GM23338 (cell line): ENCODE measurements around the gene TRAPPC4. TPM values are rescaled to one million over a fixed set of nuclear protein-coding genes. Genes with fewer than 3 reads are reported as not detected.

Experiments used
- ATAC-seq: fragments of 200-7000 bp; cut with Tn5 transposase; 3 replicates; pipeline ENCODE4 v1.9.1; 2020
- DNase-seq: peaks from one replicate; pipeline ENCODE4 v3.0.0-alpha.2; 2015; ENCODE audit warnings: low spot score
- H2AFZ ChIP-seq: fragments of 200-600 bp; sonication (generic); 2 replicates; pipeline ENCODE4 v1.8.0; 2016; ENCODE audit warnings: antibody characterized with exemption, mild to moderate bottlenecking, moderate library complexity
- H3F3A ChIP-seq: fragments of 200-600 bp; sonication (generic); replicated peaks from 2 replicates; pipeline ENCODE4 v1.8.0; 2017; ENCODE audit warnings: antibody characterized with exemption, mixed run types, low read depth
- H3K27ac ChIP-seq: fragments of 200-600 bp; sonication (generic); 2 replicates; pipeline ENCODE4 v1.6.1; 2016; ENCODE audit warnings: low read depth
- H3K27me3 ChIP-seq: fragments of 200-600 bp; sonication (generic); 2 replicates; pipeline ENCODE4 v1.8.0; 2016; ENCODE audit warnings: mild to moderate bottlenecking, mixed run types, moderate library complexity; ENCODE audit not compliant: insufficient read depth
- H3K36me3 ChIP-seq: fragments of 200-600 bp; sonication (generic); 2 replicates; pipeline ENCODE4 v1.8.0; 2016; ENCODE audit warnings: mild to moderate bottlenecking; ENCODE audit not compliant: insufficient read depth
- H3K4me1 ChIP-seq: fragments of 200-600 bp; sonication (generic); 2 replicates; pipeline ENCODE4 v1.8.0; 2016; ENCODE audit warnings: mild to moderate bottlenecking, moderate library complexity; ENCODE audit not compliant: insufficient read depth
- H3K4me2 ChIP-seq: fragments of 200-600 bp; sonication (generic); 2 replicates; pipeline ENCODE4 v1.7.1; 2017; ENCODE audit warnings: mixed run types
- H3K4me3 ChIP-seq: fragments of 200-600 bp; sonication (generic); 2 replicates; pipeline ENCODE4 v1.6.1; 2016; ENCODE audit warnings: mixed run types
- H3K79me2 ChIP-seq: fragments of 200-600 bp; sonication (generic); replicated peaks from 2 replicates; pipeline ENCODE4 v1.8.0; 2017; ENCODE audit warnings: mild to moderate bottlenecking; ENCODE audit not compliant: insufficient read depth
- H3K9me2 ChIP-seq: fragments of 200-600 bp; sonication (generic); 2 replicates; pipeline ENCODE4 v1.8.0; 2017; ENCODE audit not compliant: insufficient read depth
- H4K20me1 ChIP-seq: fragments of 200-600 bp; sonication (generic); replicated peaks from 2 replicates; pipeline ENCODE4 v1.8.0; 2017; ENCODE audit warnings: mild to moderate bottlenecking; ENCODE audit not compliant: insufficient read depth
- H3K27ac Mint-ChIP-seq: 2 replicates; pipeline ENCODE4 v1.8.0; 2020; ENCODE audit warnings: inconsistent platforms, mild to moderate bottlenecking, moderate library complexity, mixed read lengths
- H3K27me3 Mint-ChIP-seq: 3 replicates; pipeline ENCODE4 v1.8.0; 2022; ENCODE audit warnings: low read depth, mild to moderate bottlenecking, moderate library complexity, mixed read lengths, inconsistent platforms; ENCODE audit not compliant: insufficient read depth, poor library complexity
- H3K36me3 Mint-ChIP-seq: 3 replicates; pipeline ENCODE4 v1.8.0; 2021; ENCODE audit warnings: low read depth, mild to moderate bottlenecking, inconsistent platforms, moderate library complexity, mixed read lengths
- H3K4me1 Mint-ChIP-seq: 3 replicates; pipeline ENCODE4 v1.8.0; 2020; ENCODE audit warnings: mild to moderate bottlenecking, inconsistent platforms, mixed read lengths
- H3K4me3 Mint-ChIP-seq: 3 replicates; pipeline ENCODE4 v1.8.0; 2021; ENCODE audit warnings: moderate library complexity, mild to moderate bottlenecking, inconsistent platforms, mixed read lengths
- H3K9me3 Mint-ChIP-seq: 3 replicates; pipeline ENCODE4 v1.8.0; 2020; ENCODE audit warnings: moderate library complexity, mild to moderate bottlenecking, inconsistent platforms, mixed read lengths
- CREB1 ChIP-seq: fragments of 250-450 bp; sonication (Bioruptor Pico); IDR thresholded peaks from 2 replicates; pipeline ENCODE4 v1.5.0; 2020; ENCODE audit warnings: low read depth, mild to moderate bottlenecking, moderate library complexity
- ETS1 ChIP-seq: IDR thresholded peaks from 2 replicates; pipeline ENCODE4 v1.6.1; 2016; ENCODE audit warnings: antibody characterized with exemption
- EZH2 ChIP-seq: fragments of 200-600 bp; sonication (generic); IDR thresholded peaks from one replicate; pipeline ENCODE4 v1.8.0; 2017; ENCODE audit warnings: antibody characterized with exemption, mild to moderate bottlenecking, low read depth; ENCODE audit not compliant: unreplicated experiment
- EZH2phosphoT487 ChIP-seq: fragments of 200-600 bp; sonication (generic); IDR thresholded peaks from one replicate; pipeline ENCODE4 v1.8.1; 2018; ENCODE audit warnings: antibody characterized with exemption; ENCODE audit not compliant: unreplicated experiment
- JUNB ChIP-seq: IDR thresholded peaks from one replicate; pipeline ENCODE4 v1.6.1; 2016; ENCODE audit warnings: antibody characterized with exemption; ENCODE audit not compliant: unreplicated experiment
- NANOG ChIP-seq: IDR thresholded peaks from 2 replicates; pipeline ENCODE4 v1.6.1; 2016; ENCODE audit warnings: antibody characterized with exemption, borderline replicate concordance
- POLR2AphosphoS5 ChIP-seq: IDR thresholded peaks from 2 replicates; pipeline ENCODE4 v1.6.1; 2016; ENCODE audit warnings: antibody characterized with exemption, low read depth
- REST ChIP-seq: IDR thresholded peaks from one replicate; pipeline ENCODE4 v1.6.1; 2018; ENCODE audit warnings: antibody characterized with exemption; ENCODE audit not compliant: unreplicated experiment
- ZNF114 ChIP-seq: fragments of 250-450 bp; sonication (Bioruptor Pico); IDR thresholded peaks from 2 replicates; pipeline ENCODE4 v1.5.0; 2020; ENCODE audit warnings: mild to moderate bottlenecking, moderate library complexity
- ZNF331 ChIP-seq: fragments of 250-450 bp; sonication (Bioruptor Pico); IDR thresholded peaks from 2 replicates; pipeline ENCODE4 v1.5.0; 2020; ENCODE audit warnings: low read depth, mild to moderate bottlenecking, moderate library complexity
- ZNF462 ChIP-seq: fragments of 250-450 bp; sonication (Bioruptor Pico); IDR thresholded peaks from 2 replicates; pipeline ENCODE4 v1.5.0; 2020; ENCODE audit warnings: mild to moderate bottlenecking, moderate library complexity
- polyA plus RNA-seq: library from polyadenylated mRNA; unstranded; fragments of >200 nt; fragmentation: Nextera tagmentation; extraction: Ambion mirVana; gene quantifications from 2 replicates; pipeline ENCODE4 v1.2.1, GENCODE V29; 2016
- total RNA-seq: library from RNA; depleted of rRNA; stranded (reverse); fragments of >200 nt; shearing (Covaris generic); gene quantifications from 2 replicates; pipeline ENCODE4 v1.2.3, GENCODE V29; 2014

TRAPPC4 gene
- total and polyA plus RNA-seq, 2 experiments from 2014 or later: 79.9 to 142 TPM

GRCh38 chr11:119055901-119056300 is 37.3 kb downstream of the TRAPPC4 start:
- H3K79me2 ChIP-seq: peaks cover 43% of the 10 kb centered on the region
- peak overlapping the region; percentile 96 for H3K4me3 ChIP-seq
- Mint-ChIP-seq H3K27ac (peak overlapping the region; percentile 78), H3K9me3 (peaks cover 7% of the 10 kb centered on the region; the same call in 1 of the 3 replicates), H3K4me1 (peaks cover 14% of the 10 kb centered on the region), H3K4me3 (peak overlapping the region; percentile 90), H3K36me3 (peaks cover 61% of the 10 kb centered on the region), H3K27me3 (peaks cover 15% of the 10 kb centered on the region)
- TF ChIP-seq EZH2phosphoT487: no peak
- TF ChIP-seq NANOG: no peak
- TF ChIP-seq ETS1: no peak
- no peak for TF ChIP-seq JUNB
- H4K20me1 ChIP-seq: peaks cover 25% of the 10 kb centered on the region
- H3K9me2 ChIP-seq: 0 out of 2 replicates have a peak, but pooled peaks cover 4% of the 10 kb centered on the region
- H2AFZ ChIP-seq: no peak overlapping the region
- no peaks in the 10 kb centered on the region for H3K27me3 ChIP-seq
- ATAC-seq (no peak), DNase-seq (peak; percentile 22)
- no peak overlapping the region for H3K27ac ChIP-seq
- H3F3A ChIP-seq: peaks cover 16% of the 10 kb centered on the region
- peaks cover 14% of the 10 kb centered on the region for H3K4me1 ChIP-seq
- H3K36me3 ChIP-seq: peaks cover 43% of the 10 kb centered on the region
- peak overlapping the region; percentile 93 for H3K4me2 ChIP-seq

- Mint-ChIP-seq H3K4me3 (peak overlapping the region; percentile 90), H3K27me3 (peaks cover 13% of the 10 kb centered on the region), H3K9me3 (peaks cover 7% of the 10 kb centered on the region; the same call in 1 of the 3 replicates), H3K27ac (peak overlapping the region; percentile 98), H3K4me1 (peaks cover 14% of the 10 kb centered on the region), H3K36me3 (peaks cover 55% of the 10 kb centered on the region)
- peak overlapping the region; percentile 93 for H3K4me2 ChIP-seq
- peaks cover 43% of the 10 kb centered on the region for H3K79me2 ChIP-seq
- H3K4me1 ChIP-seq: peaks cover 14% of the 10 kb centered on the region
- no peak overlapping the region; the same call in 1 of the 2 replicates for H2AFZ ChIP-seq
- peak; percentile 31 for ATAC-seq
- H3K9me2 ChIP-seq: 0 out of 2 replicates have a peak, but pooled peaks cover 4% of the 10 kb centered on the region
- peak overlapping the region; percentile 96 for H3K4me3 ChIP-seq
- H3F3A ChIP-seq: peaks cover 16% of the 10 kb centered on the region
- H3K27ac ChIP-seq: peak overlapping the region; percentile 90
- peaks cover 25% of the 10 kb centered on the region for H4K20me1 ChIP-seq
- TF ChIP-seq EZH2phosphoT487: no peak
- TF ChIP-seq POLR2AphosphoS5: no peak
- no peak for TF ChIP-seq CREB1 (CRISPR knock-in tag)
- no peak for TF ChIP-seq ZNF331
- TF ChIP-seq ZNF462 (CRISPR knock-in tag): no peak
- TF ChIP-seq REST: no peak
- TF ChIP-seq ZNF114 (CRISPR knock-in tag): no peak
- no peak for TF ChIP-seq JUNB
- TF ChIP-seq EZH2: no peak
- H3K36me3 ChIP-seq: peaks cover 37% of the 10 kb centered on the region
- DNase-seq: peak; percentile 80
- no peaks in the 10 kb centered on the region for H3K27me3 ChIP-seq
Observed at GRCh38 chr11:119056421-119056999, 37.9 kb downstream of the TRAPPC4 start.
